ENCODE measurements around the gene HSPA8.
"Not testable (repeated sequence)": the region's sequence is repeated elsewhere in the genome, so short reads cannot be mapped to it uniquely, and the experiment has no call there.

The HSPA8 gene

GRCh38 chr11:123062158-123062891, 389 bp upstream of the HSPA8 start:
- Histone ChIP-seq H2AFZ (peak overlapping the region; percentile 84), H3K79me2 (peaks cover 7% of the 10 kb centered on the region), H3K4me3 (ENCODE audit: low read depth, low read length) (peak overlapping the region; percentile 98), H3K27ac (peak overlapping the region; percentile 97), H3K36me3 (ENCODE audit: control insufficient read depth, insufficient read depth, low read length) (no peaks in the 10 kb centered on the region), H3K27me3 (ENCODE audit: control insufficient read depth, insufficient read depth, low read length) (no peaks in the 10 kb centered on the region), H3K4me1 (peaks cover 15% of the 10 kb centered on the region), H3K4me2 (ENCODE audit: low read length) (peak overlapping the region; percentile 90), H3K9me3 (ENCODE audit: control insufficient read depth, low read length) (no peaks in the 10 kb centered on the region), H3K9ac (peak overlapping the region; percentile 68)
- TF ChIP-seq, protein P1, sequence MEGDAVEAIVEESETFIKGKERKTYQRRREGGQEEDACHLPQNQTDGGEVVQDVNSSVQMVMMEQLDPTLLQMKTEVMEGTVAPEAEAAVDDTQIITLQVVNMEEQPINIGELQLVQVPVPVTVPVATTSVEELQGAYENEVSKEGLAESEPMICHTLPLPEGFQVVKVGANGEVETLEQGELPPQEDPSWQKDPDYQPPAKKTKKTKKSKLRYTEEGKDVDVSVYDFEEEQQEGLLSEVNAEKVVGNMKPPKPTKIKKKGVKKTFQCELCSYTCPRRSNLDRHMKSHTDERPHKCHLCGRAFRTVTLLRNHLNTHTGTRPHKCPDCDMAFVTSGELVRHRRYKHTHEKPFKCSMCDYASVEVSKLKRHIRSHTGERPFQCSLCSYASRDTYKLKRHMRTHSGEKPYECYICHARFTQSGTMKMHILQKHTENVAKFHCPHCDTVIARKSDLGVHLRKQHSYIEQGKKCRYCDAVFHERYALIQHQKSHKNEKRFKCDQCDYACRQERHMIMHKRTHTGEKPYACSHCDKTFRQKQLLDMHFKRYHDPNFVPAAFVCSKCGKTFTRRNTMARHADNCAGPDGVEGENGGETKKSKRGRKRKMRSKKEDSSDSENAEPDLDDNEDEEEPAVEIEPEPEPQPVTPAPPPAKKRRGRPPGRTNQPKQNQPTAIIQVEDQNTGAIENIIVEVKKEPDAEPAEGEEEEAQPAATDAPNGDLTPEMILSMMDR (IDR thresholded peaks at IDR 0.05) = no peak

DNA sequence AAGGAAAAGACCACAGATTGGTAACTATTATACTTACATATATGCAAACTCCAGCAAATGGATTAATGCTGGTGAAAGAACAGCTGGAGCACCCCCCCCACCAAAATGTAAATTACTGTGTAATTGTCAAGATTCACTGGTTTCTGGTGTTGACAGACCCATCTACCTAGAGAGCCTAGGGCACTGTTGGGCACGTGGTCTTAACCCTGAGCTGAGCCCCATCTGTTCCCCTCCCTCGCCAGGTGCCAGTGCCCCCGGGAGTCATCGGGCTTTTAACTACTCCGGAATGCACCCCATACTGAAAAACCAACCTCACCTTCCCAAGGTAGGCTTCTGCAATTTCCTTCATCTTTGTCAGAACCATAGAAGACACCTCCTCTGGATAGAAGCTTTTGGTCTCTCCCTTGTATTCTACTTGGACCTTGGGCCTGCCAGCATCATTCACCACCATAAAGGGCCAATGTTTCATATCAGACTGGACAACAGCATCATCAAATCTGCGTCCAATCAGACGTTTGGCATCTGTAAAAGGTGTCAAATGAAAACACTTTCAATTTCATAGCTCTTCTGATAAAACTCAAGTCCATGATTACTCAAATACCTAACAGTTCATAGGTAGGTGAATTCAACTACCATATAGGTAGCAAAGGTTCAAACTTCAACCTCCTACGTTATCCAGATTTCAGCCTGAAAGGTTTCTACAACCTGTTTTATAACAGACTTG, 1.5 kb downstream of the HSPA8 start:
- Histone ChIP-seq H3K27ac (peak overlapping the region; percentile 97), H3K9me3 (ENCODE audit: control insufficient read depth, low read length) (no peaks in the 10 kb centered on the region)

GRCh38 chr11:123059041-123059920, 2.7 kb downstream of the HSPA8 start:
- Histone ChIP-seq H3K4me3 (ENCODE audit: low read depth, low read length) (peak overlapping the region; percentile 98), H3K4me1 (peaks cover 14% of the 10 kb centered on the region), H3K27ac (peak overlapping the region; percentile 42), H3K4me2 (ENCODE audit: low read length) (peak overlapping the region; percentile 79)
- not testable (repeated sequence) for H3K9ac ChIP-seq; H3K79me2 ChIP-seq; H3K27me3 ChIP-seq (ENCODE audit: control insufficient read depth, insufficient read depth, low read length); H3K9me3 ChIP-seq (ENCODE audit: control insufficient read depth, low read length); H3K36me3 ChIP-seq (ENCODE audit: control insufficient read depth, insufficient read depth, low read length); H2AFZ ChIP-seq

More for the DNA sequence above, 1.5 kb downstream of the HSPA8 start:
- Histone ChIP-seq H3K79me2 (peaks cover 7% of the 10 kb centered on the region), H3K36me3 (ENCODE audit: control insufficient read depth, insufficient read depth, low read length) (no peaks in the 10 kb centered on the region), H3K27me3 (ENCODE audit: control insufficient read depth, insufficient read depth, low read length) (no peaks in the 10 kb centered on the region), H3K9ac (no peak overlapping the region), H3K4me3 (ENCODE audit: low read depth, low read length) (peak overlapping the region; percentile 98), H3K4me2 (ENCODE audit: low read length) (peak overlapping the region; percentile 79), H3K4me1 (peaks cover 15% of the 10 kb centered on the region), H2AFZ (no peak overlapping the region)
- TF ChIP-seq, protein P1 (IDR thresholded peaks at IDR 0.05) = no peak

GRCh38 chr11:123057661-123058305, 4.2 kb downstream of the HSPA8 start:
- H3K4me3 ChIP-seq (ENCODE audit: low read depth, low read length) = no peak overlapping the region
- H2AFZ ChIP-seq = no peak overlapping the region
- no peaks in the 10 kb centered on the region for H3K36me3 ChIP-seq (ENCODE audit: control insufficient read depth, insufficient read depth, low read length)
- H3K4me2 ChIP-seq (ENCODE audit: low read length) = no peak overlapping the region
- H3K9ac ChIP-seq = no peak overlapping the region
- H3K27me3 ChIP-seq (ENCODE audit: control insufficient read depth, insufficient read depth, low read length) = no peaks in the 10 kb centered on the region
- H3K9me3 ChIP-seq (ENCODE audit: control insufficient read depth, low read length) = no peaks in the 10 kb centered on the region
- no peak overlapping the region for H3K27ac ChIP-seq
- TF ChIP-seq, protein P1 (IDR thresholded peaks at IDR 0.05) = no peak
- peaks cover 8% of the 10 kb centered on the region for H3K4me1 ChIP-seq
- H3K79me2 ChIP-seq = peaks cover 5% of the 10 kb centered on the region

All from parathyroid adenoma (tissue), 2 donors.